NT2/D1 (cell line): ENCODE results near the gene FAM221A.

ENCODE experiments used
- SUZ12 ChIP-seq: IDR thresholded peaks from 2 replicates; pipeline ENCODE4 v1.6.1; 2011; ENCODE audit not compliant: insufficient read length, insufficient read depth; ENCODE audit errors: extremely low read depth
- YY1 ChIP-seq: IDR thresholded peaks from 2 replicates; pipeline ENCODE4 v1.6.1; 2011; ENCODE audit not compliant: insufficient read length, insufficient read depth
- ZNF274 ChIP-seq: IDR thresholded peaks from 2 replicates; pipeline ENCODE4 v1.6.1; 2011; ENCODE audit warnings: mild to moderate bottlenecking, low read depth, low read length

GRCh38 chr7:23715099-23715498, 35.1 kb downstream of the FAM221A start:
- TF ChIP-seq SUZ12: no peak
- TF ChIP-seq YY1: no peak
- no peak for TF ChIP-seq ZNF274
